Subcutaneous adipose tissue (tissue), 4 donors: ENCODE measurements around the gene SND1. TPM values are rescaled to one million over a fixed set of nuclear protein-coding genes. Genes with fewer than 3 reads are reported as not detected.

Source experiments
- total RNA-seq, 4 donors: library from RNA; depleted of rRNA; stranded (reverse); fragments of >200 nt; gene quantifications; one replicate each; pipeline ENCODE4 v1.1.0, GENCODE V29; 2016
- TF ChIP-seq, protein P1 (sequence below): fragments of 450-650 bp; IDR thresholded peaks from one replicate; pipeline ENCODE4 v1.5.1; 2016; ENCODE audit warnings: low read depth, mild to moderate bottlenecking, control low read depth, antibody characterized with exemption, moderate library complexity

Gene SND1
- 10 to 100 TPM; 73.9 to 98.3 (median 88.9) TPM for total RNA-seq

GRCh38 chr7:127651556-127652332 is at the start of gene SND1:
Gene SND1, plus strand, starts transcription at chr7:127652194. Its CDS starts 180 bp downstream, at chr7:127652374.
- TF ChIP-seq, protein P1, sequence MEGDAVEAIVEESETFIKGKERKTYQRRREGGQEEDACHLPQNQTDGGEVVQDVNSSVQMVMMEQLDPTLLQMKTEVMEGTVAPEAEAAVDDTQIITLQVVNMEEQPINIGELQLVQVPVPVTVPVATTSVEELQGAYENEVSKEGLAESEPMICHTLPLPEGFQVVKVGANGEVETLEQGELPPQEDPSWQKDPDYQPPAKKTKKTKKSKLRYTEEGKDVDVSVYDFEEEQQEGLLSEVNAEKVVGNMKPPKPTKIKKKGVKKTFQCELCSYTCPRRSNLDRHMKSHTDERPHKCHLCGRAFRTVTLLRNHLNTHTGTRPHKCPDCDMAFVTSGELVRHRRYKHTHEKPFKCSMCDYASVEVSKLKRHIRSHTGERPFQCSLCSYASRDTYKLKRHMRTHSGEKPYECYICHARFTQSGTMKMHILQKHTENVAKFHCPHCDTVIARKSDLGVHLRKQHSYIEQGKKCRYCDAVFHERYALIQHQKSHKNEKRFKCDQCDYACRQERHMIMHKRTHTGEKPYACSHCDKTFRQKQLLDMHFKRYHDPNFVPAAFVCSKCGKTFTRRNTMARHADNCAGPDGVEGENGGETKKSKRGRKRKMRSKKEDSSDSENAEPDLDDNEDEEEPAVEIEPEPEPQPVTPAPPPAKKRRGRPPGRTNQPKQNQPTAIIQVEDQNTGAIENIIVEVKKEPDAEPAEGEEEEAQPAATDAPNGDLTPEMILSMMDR = no peak

DNA sequence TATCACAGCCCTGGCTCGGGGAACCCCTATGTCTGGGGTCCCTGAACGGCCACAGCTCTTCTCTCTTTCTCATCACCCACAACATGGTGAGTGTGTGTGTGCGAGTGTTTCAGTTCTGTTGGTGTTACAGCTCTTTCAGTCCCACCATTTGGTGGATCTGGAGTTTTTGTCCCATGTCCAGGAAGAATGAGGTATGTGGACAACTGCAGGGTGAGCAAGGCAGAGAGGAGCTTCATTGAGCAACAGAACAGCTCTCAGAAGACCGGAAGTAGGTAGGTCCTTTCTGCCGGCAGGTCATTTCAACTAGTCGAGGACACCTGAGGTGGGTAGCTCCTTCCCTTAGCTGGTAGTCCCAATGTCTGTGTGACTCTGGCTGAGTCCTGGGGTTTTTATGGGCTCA is 43.5 kb upstream of the SND1 start:
- TF ChIP-seq, protein P1 = no peak

DNA sequence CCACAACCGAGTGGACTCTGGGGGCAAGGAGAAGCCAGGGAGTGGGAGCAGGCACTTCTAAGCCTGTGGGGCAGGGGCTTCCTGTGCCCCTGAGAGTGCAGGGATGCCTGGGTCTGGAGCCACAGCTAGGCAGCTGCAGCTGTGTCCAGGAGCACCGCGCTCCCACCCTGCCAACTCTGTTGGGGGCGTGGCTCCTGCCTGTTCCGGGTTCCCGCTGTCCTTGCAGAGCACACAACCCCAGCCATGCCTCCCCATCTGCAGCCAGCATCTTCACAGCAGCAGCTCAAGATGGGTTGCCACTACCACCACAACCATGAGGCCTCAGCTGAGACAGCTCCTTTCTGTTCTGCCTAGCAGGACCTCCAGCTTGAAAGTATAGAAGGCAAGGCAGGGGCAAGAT is 42.7 kb upstream of the SND1 start:
- TF ChIP-seq, protein P1 = no peak

- TF ChIP-seq, protein P1 = no peak
These were observed 39.7 kb upstream of the SND1 start for GRCh38 chr7:127612263-127612662.

DNA sequence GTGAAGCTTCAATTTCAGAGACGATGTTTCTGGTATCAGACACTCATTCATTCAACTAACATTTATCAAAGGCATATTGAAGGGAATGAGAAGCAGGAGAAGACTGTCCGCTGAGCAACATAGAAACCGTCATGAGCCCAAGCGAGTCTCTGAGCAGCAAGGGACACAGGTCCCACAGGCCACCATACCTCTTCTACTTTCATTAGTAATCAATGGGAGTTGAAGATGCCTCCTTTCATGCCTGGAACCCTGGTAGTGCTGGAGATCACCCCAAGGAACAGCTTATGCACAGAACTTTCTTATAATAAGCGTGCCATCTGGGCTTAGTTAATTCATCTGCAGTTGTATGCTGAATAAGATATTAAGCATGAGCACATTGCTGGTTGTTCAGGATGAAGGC is 35.3 kb upstream of the SND1 start:
- TF ChIP-seq, protein P1 = no peak

DNA sequence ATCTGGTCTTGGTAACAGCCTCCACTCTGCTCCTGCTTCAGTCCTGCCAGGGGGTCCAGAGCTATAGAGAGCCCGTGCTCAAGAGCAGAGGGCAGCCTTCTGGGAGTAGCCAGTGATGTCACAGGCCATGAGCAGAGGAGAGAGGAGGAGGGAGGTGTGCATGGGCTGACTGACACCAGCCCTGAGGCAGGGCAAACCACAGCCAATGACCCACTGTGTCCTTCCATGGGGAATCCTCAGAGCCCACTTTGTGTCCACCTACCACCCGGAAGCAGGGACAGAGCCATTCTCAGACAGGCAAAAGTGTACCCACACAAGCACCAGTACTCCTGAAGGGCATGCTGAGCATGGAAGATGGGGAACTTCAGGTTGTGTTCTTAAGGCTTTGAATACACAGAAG is 34.0 kb upstream of the SND1 start, which contains the start of gene PAX4:
Gene PAX4 (minus strand): TSS at position 101 of the 400 bp plus-strand sequence. CDS start 2,214 bp downstream, outside the sequence.
- TF ChIP-seq, protein P1 = no peak

GRCh38 chr7:127618775-127619174 is 33.2 kb upstream of the SND1 start:
- TF ChIP-seq, protein P1 = no peak
